Activated CD4-positive, alpha-beta T cell treated with anti-CD3 and anti-CD28 coated beads, Interleukin-2, amount 50 U/mL, for 4 hours (primary cell): ENCODE data around the gene FAM153A.
"Not testable (repeated sequence)": the region's sequence is repeated elsewhere in the genome, so short reads cannot be mapped to it uniquely, and the experiment has no call there.

ENCODE experiments used
- DNase-seq, 2 experiments: peaks; one replicate each; pipeline ENCODE4 v3.0.0-alpha.2; 2020

The FAM153A gene

GRCh38 chr5:177723831-177724485 is 58.7 kb downstream of the FAM153A start:
- DNase-seq = not testable (repeated sequence)

GRCh38 chr5:177722829-177723228 is 59.9 kb downstream of the FAM153A start:
- DNase-seq = not testable (repeated sequence)

GRCh38 chr5:177719989-177720388 is 62.7 kb downstream of the FAM153A start:
- not testable (repeated sequence) for DNase-seq

GRCh38 chr5:177715423-177715822 is 67.3 kb downstream of the FAM153A start:
- DNase-seq = not testable (repeated sequence)

GRCh38 chr5:177696100-177696499 is 86.6 kb downstream of the FAM153A start:
- not testable (repeated sequence) for DNase-seq

- DNase-seq = not testable (repeated sequence)
Observed at GRCh38 chr5:177695356-177695930, 87.3 kb downstream of the FAM153A start.

GRCh38 chr5:177694518-177694835 is 88.2 kb downstream of the FAM153A start:
- DNase-seq = not testable (repeated sequence)

GRCh38 chr5:177693671-177694517 is 88.8 kb downstream of the FAM153A start:
- not testable (repeated sequence) for DNase-seq

GRCh38 chr5:177692969-177693368 is 89.7 kb downstream of the FAM153A start:
- DNase-seq = not testable (repeated sequence)

GRCh38 chr5:177692507-177692906 is 90.2 kb downstream of the FAM153A start:
- not testable (repeated sequence) for DNase-seq

GRCh38 chr5:177689011-177689610 is 93.6 kb downstream of the FAM153A start:
- DNase-seq = not testable (repeated sequence)

- not testable (repeated sequence) for DNase-seq
Observed at GRCh38 chr5:177688091-177688490, 94.6 kb downstream of the FAM153A start.

- DNase-seq = not testable (repeated sequence)
Observed at GRCh38 chr5:177681920-177682319, 100.8 kb downstream of the FAM153A start.
